T-helper 1 cell (primary cell): ENCODE measurements around the gene RABGAP1L.
"Not testable (repeated sequence)": the region's sequence is repeated elsewhere in the genome, so short reads cannot be mapped to it uniquely, and the experiment has no call there.

Experiments
- DNase-seq, 5 donors: peaks; one replicate each; pipeline ENCODE4 v3.0.0-alpha.2; 2012 to 2020

The RABGAP1L gene

DNA sequence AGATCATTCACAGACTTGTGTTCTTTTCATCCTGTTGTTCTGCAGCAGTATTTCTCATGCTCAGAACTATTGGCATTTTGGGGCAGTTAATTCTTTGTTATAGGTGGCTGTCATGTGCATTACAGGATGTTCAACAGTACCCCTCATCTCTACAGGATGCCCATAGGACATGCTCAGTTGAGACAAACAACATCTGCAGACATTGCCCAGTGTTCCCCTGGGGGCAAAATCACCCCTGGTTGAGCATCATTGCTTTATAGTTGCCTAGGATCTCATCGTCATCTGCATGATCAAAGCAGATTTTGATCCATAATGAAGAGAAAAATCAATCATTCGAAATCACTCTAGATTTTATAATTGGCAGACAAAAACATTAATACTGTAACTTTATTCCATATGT, 617.9 kb downstream of the RABGAP1L start:
- DNase-seq = no peak

DNA sequence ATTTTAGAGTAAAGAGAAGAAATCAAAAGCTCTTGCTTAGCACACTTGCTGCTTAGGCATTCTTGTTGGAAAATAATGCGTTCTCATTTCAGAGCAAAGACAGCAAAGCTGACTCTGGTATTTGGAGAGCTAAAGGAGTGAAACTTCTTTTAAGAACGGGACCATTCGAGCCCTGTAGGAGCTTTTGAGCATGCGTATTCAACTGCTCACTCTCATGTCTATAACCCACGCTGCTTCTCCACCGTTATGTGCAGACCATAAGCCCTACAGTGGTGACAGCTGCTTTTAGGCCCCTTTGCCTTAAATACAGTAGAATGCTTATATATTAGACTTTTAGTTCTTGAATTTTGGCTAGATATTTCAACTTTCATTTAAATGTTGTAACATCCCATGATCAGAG, 626.2 kb downstream of the RABGAP1L start:
- DNase-seq = no peak

GRCh38 chr1:174786358-174786757, 627.0 kb downstream of the RABGAP1L start:
- no peak for DNase-seq

DNA sequence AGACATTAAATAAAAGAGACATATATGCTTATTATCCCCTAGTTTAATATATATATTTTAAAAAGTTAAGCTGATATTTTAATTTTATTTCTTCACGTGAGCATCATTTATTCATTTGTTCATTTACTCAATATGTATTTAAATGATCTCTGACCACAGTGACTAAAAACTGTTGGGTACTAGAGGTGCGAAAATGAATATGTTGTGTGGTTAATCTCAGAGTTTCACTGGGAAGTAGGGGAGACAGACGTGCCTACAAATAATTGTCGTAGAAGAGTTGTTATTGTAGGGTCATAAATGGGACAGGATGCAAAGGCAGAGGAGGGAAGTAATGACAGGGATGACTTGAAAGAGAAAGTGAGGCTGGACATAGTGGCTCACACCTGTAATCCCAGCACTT, 627.4 kb downstream of the RABGAP1L start:
- peak in 1 of 5 donors; percentile 33 for DNase-seq

DNA sequence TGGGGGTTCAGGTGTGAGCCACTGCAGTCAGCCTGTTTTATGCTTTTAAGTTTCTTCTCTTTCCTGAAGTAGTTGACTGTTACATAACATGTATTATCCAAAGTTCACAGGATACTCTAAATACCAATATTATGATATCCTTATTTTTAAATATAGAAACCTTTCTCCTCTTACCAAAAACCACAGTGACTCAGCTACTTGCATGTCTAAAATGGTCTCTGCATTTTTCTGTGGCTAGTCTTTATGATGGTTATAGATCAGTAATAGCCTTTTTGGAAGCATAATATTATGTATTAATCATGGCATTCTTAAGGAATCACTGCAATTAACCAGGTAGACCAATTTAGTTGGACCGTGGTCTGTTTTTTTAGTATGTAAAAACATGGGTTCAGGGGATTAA, 629.7 kb downstream of the RABGAP1L start:
- no peak for DNase-seq

- no peak for DNase-seq
Measured at GRCh38 chr1:174789399-174789798, 630.1 kb downstream of the RABGAP1L start.

DNA sequence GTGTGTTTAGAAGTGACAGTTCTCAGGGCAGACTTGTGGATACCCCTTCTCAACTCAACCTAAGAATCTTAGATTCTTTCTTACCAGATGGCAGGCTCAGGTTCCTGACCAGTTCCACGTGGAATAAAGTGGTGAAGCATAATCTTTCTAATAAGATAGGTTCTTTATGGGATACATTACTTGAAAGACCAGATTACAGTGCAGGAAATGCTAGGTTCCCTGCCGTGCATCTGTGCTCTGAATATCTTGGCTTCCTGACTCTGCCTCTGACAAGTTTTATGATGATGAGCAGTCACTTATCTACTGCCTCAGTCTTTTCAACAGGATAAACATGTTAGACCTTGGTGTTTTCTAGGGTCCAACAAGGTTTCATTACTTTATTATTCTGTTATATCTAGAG, 632.5 kb downstream of the RABGAP1L start:
- DNase-seq = no peak

DNA sequence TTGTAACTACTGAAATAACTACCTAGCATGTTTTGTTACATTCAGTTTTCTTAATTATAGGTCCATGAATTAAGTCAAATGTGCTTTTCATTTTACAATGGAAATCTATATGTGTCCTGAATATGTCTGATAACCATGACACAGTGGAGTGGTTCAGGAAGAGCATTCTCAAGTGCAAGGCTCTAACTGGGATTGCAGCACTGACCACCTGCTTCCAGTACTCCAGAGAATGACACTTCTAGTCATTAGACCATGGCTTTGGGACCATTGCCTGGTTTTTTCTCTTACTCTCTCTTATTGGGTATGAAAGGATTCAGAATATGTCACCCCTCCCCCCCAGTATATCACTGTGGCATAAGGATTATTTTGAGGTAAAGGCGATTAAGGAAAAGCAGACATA, 635.5 kb downstream of the RABGAP1L start:
- no peak for DNase-seq

DNA sequence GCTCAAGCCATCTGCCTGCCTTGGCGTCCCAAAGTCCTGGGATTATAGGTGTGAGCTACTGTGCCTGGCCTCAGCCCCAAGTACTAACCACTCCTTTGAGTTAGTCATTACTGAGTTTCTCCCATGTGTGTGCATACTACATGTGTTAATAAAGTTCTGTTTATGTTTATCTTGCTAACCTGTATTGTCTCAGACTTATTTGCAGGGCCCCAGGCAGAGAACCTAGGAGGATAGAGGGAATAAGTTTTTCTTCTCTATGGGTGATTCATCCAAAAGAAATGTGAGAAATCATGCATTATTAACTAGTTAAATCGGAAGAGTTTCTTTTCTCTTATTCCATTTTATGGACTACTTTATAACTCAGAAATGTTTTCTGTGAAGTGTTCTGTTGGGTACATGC, 636.5 kb downstream of the RABGAP1L start:
- no peak for DNase-seq

DNA sequence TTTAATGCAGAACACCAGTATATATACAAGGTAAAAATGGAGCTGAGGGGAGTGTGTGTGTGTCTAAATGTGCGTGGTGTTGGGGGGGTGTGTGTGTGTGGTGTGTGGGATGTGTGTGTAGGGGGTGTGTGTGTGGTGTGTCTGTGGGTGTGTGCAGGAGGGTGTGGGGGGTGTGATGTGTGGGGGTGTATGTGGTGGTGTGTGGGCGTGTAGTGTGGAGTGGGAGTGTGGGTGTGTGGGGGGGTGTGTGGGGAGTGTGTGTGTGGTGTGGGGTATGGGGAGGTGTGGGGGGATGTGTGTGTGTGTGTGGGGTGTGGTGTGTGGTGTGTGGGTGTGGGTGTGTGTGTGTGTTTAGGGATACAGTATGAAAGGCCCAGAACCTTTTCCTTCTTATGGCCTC, 638.1 kb downstream of the RABGAP1L start:
- DNase-seq = no peak

DNA sequence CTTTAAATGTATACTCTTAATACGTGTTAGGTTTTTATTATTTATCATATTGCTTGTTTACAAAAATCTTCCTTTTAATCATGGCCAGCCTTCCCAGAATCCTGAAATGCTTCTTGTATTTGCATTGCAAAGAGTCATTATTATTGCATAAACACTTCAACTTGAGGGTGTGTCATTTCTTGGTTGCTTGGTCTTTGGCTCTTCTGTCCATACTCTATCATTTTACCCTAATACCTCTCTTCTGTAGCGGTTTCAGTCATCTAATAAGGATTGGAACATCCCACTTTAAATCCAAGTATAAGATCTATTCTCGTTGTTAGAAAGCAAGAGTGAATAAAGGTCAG, 639.8 kb downstream of the RABGAP1L start:
- no peak for DNase-seq

GRCh38 chr1:174800216-174800851, 641.0 kb downstream of the RABGAP1L start:
- DNase-seq = peak in 2 of 5 donors; percentile 2 to 4

DNA sequence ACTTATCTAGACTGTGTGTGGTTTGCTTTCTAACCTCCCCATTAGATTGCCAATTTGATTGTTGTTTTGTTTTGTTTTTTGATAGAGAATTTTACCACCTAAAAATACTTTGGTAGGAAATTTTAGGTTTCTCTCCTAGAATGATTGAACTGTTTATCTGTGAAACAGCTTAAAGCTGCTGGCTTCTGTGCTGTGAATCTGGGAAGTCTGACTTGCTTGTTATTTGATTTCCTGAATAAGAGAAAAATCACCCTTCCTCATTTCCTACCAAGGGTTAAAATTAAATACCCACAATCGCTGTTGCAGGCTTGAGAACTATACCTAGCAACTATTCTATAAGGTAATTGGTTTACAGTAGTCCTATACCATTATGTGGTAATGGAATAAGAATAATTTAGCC, 641.6 kb downstream of the RABGAP1L start:
- DNase-seq = no peak

DNA sequence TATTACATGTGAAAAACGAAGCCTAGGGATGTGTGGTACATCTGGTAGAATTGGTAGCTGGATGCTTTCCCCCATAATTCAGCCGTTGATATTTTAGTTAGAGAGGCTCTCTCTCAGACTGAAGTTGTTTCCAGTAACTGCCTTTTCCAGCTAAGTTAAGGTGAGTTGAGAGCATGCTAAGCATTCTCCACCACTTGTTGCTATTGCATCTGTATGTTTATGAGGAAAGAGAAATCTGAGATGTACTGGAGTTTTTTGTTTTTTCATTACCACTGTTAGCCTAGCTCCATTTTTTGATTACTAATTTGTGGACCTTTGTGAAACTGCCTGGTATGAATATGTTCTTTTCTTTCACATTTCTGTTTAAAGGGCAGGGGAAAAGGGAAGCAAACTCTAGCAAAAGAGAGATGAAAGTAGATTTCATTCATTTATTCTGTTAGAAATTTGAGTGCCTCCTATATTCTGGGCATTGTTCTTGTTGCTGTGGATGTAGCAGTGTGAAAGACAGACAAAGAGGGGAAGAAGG, 650.5 kb downstream of the RABGAP1L start:
- peak in 1 of 5 donors; percentile 10 for DNase-seq

- no peak for DNase-seq
Measured at GRCh38 chr1:174812016-174812415, 652.7 kb downstream of the RABGAP1L start.

GRCh38 chr1:174812656-174813055, 653.3 kb downstream of the RABGAP1L start:
- no peak for DNase-seq

GRCh38 chr1:174815036-174815435, 655.7 kb downstream of the RABGAP1L start:
- peak in 1 of 5 donors; percentile 49 for DNase-seq

DNA sequence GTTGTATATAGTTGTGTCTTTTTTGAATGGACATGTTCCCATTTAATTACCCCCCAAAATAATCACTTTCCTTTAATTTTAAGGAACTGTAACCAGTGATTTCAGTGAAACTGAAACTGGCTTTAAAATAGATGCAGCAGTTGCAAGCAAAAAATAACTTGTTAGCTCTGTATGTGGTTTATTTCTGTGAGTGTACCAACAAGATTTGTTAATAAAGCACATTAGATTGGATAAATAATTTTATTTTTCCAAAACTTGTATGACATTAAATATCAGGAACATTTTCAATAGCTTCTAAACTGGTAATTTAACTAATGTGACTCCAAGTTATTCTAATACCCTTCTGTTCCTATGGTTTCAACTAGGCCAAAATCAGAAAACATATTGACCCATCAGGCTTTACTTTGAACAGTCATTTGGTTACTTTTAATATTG, 656.2 kb downstream of the RABGAP1L start:
- DNase-seq = no peak

DNA sequence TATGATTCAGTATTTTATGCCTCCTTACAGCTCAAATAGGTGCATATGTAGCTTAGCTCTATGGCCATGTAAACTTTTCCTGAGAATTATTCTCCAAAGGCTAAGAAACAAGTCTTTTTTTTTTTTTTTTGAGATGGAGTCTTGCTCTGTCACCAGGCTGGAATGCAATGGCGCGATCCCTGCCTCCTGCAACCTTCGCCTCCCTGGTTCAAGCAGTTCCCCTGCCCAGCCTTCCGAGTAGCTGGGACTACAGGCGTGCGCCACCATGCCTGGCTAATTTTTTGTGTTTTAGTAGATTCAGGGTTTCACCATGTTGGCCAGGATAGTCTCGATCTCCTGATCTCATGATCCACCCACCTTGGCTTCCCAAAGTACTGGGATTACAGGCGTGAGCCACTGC, 657.3 kb downstream of the RABGAP1L start:
- DNase-seq = not testable (repeated sequence)

DNA sequence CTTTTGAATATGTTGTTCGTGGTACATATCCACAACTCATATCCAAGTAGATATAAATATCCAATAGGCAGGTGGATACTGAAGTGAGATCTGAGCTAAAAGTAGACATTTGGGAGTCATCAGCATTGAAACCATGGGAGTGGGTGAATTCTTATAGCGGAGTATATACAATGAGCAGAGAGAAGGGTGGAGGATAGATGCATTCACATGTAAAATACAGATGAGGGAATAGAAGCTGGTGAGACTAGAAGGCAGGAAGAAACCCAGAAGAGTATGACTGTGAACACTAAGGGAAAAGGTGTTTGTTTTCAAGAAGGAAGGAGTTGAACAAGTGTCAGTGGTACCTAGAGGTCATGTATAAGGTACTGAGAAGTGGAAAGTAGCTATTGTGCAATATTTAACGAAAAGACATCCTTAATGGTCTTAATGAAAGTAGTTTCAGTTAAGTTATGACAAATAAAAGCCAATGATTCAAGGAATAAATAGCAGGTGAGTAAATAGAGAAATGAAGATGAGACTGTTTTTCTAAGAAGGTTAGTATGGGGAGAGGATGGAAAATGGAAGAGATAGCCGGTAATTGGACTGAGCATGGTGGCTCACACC, 658.8 kb downstream of the RABGAP1L start:
- peak in 1 of 5 donors; percentile 16 for DNase-seq

GRCh38 chr1:174818951-174819350, 659.6 kb downstream of the RABGAP1L start:
- DNase-seq = no peak

DNA sequence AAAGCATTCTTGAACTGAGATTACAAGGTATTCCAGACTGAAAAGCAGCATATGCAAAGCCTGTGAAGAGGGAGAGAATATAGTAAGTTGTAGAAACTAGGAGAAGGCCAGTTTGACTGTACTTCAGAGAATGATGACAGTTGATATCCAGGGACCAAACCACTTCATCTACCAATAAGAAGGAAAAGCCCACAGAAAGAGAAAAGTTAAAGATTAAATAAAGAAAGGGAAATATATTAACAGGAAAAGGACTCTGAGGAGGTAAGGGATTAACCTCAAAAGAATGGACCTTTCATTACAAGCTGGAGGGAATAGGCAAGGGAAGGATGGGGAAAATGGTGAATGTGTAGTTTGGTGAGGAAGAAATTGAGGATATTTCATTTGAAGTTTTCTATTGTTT, 660.3 kb downstream of the RABGAP1L start:
- DNase-seq = no peak

- DNase-seq = no peak
Measured at GRCh38 chr1:174825127-174825526, 665.8 kb downstream of the RABGAP1L start.

GRCh38 chr1:174825806-174826205, 666.5 kb downstream of the RABGAP1L start:
- no peak for DNase-seq

- no peak for DNase-seq
Measured at GRCh38 chr1:174828264-174828663, 668.9 kb downstream of the RABGAP1L start.
